ENCODE data around the gene SCAMP2.

The SCAMP2 gene

DNA sequence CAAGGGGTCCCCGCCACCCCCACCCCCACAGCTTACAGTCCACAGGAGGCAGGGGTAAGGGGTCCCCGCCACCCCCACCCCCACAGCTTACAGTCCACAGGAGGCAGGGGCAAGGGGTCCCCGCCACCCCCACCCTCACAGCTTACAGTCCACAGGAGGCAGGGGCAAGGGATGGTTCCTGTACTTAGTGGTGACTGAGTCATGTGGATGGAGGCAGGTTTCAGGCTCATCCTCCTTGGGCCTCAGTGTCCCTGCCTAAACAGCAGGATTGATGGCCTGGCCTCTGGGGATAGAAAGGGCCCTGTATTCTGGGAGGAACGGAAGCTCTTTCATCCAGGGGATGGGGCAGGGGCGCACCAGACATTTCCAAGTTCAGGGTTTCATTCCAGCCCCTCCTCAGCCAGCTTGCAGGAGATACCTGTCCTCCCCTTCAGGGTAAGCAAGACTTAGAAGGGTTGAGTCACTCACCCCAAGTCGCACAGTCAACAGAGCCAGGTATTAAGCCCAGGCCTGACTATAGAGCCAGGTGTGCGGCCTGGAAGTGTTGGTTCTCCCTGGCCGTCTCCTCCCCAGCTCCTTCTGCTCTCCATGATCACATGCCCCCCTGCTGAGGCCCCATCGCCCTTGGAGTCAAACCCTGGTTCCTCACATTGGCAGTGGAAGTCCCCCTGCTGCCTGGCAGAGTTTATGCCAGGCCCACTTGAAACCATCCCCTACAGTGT is 78.8 kb downstream of the SCAMP2 start:
- DNase-seq (ENCODE audit: low spot score): no peak
